Tibial nerve (tissue), 3 donors: ENCODE data around the gene GAK.

Source experiments
- POLR2A ChIP-seq, 2 donors: fragments of 450-650 bp; IDR thresholded peaks; one replicate each; pipeline ENCODE4 v1.6.1; 2017; ENCODE audit warnings: antibody characterized with exemption in 2 of 2, mild to moderate bottlenecking in 2 of 2, moderate library complexity in 2 of 2
- TF ChIP-seq, protein P1 (sequence below), 5 experiments: fragments of 200-600 bp in 3 of 5; fragments of 450-650 bp in 2 of 5; sonication (generic) in 3 of 5; IDR thresholded peaks; one replicate each; pipeline ENCODE4 v1.5.1; 2016 to 2019; ENCODE audit warnings: antibody characterized with exemption in 5 of 5, mild to moderate bottlenecking in 3 of 5, moderate library complexity in 2 of 5

DNA sequence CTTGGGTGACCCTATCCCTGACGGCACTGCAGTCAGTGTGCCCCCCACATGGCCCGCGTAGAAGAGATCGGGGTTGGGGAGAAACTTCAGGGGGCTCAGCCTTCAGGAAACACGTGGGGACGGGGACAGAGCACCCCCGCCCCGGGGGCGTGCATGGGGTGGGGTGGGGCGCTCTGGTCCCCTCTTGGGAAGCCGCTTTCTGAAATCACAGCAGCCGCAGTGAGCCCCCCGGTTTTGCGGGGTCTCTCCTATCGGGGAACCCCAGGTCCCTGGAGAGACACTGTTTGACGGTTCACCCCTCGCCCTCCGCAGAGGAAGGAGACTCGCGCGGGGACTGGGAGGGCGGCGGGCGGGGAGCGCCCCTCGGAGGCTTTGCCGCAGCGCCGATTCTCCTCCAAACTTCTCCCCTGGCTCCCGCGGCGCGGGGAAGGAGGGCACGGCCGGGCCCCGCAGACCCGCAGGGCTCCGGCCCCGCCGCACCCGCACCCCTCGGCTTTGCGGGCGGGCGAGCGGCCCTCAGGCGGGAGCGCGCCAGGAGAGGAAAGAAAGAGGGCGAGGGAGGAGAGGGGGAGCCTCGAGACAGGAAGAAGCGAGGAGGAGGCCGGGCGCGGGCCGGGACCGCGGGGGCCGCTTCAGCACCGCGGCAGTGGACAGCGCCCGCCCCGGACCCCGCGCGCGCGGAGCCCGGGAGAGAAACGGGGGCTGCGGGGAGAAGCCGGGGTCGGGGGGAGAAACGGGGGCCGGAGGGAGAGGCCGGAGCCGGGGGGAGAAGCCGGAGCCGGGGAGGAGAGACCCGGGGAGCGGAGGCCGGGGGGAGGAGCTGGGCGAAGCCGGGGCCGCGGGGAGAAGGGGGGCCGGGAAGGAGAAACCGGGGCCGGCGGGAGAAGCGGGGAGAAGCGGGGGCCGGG lies 106.8 kb downstream of the GAK start:
- no peak for TF ChIP-seq POLR2A (IDR thresholded peaks at IDR 0.05)
- TF ChIP-seq, protein P1, sequence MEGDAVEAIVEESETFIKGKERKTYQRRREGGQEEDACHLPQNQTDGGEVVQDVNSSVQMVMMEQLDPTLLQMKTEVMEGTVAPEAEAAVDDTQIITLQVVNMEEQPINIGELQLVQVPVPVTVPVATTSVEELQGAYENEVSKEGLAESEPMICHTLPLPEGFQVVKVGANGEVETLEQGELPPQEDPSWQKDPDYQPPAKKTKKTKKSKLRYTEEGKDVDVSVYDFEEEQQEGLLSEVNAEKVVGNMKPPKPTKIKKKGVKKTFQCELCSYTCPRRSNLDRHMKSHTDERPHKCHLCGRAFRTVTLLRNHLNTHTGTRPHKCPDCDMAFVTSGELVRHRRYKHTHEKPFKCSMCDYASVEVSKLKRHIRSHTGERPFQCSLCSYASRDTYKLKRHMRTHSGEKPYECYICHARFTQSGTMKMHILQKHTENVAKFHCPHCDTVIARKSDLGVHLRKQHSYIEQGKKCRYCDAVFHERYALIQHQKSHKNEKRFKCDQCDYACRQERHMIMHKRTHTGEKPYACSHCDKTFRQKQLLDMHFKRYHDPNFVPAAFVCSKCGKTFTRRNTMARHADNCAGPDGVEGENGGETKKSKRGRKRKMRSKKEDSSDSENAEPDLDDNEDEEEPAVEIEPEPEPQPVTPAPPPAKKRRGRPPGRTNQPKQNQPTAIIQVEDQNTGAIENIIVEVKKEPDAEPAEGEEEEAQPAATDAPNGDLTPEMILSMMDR (IDR thresholded peaks at IDR 0.05) = no peak
